HG03139 (cell line): ENCODE data around the gene PSMB2.
A peak's percentile ranks its signal among the peaks of the same experiment; 100 is the strongest.

ENCODE experiments used
- ATAC-seq: cut with Tn5 transposase; IDR thresholded peaks from one replicate; pipeline ENCODE4 v1.9.1; 2021; ENCODE audit not compliant: unreplicated experiment

PSMB2 gene

GRCh38 chr1:35558374-35559316, 82.7 kb downstream of the PSMB2 start:
- ATAC-seq, result no peak

- ATAC-seq, result peak; percentile 82
Measured at GRCh38 chr1:35557611-35558373, 83.5 kb downstream of the PSMB2 start, which contains the start of gene NCDN. NCDN (plus strand) TSS chr1:35557799; CDS start chr1:35558191, 392 bp downstream.

- peak; percentile 61 for ATAC-seq
Measured at GRCh38 chr1:35557118-35557610, 84.2 kb downstream of the PSMB2 start, which contains the start of gene KIAA0319L. KIAA0319L (minus strand) TSS chr1:35557403; CDS start chr1:35554491, 2,912 bp downstream.

GRCh38 chr1:35556484-35557117, 84.7 kb downstream of the PSMB2 start:
- ATAC-seq, result no peak

- ATAC-seq, result no peak
Measured at GRCh38 chr1:35555601-35556477, 85.5 kb downstream of the PSMB2 start.

DNA sequence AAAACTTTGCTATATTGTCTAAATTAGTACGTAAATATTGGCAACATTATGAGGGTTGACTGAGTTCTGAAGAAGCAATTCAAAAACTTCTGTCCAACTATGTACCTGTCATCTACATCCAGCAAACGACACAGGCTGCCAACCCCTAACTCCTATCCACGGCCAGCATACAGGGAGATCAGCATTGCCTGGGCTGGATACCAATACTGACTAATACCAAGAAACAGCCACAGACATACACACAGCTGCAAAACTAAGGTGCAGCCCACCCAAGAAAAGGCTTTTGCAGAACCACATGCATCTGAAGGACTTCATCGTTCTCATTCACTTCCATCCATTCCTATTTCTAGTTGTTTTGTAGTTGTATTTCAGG, 86.1 kb downstream of the PSMB2 start:
- ATAC-seq, result no peak

DNA sequence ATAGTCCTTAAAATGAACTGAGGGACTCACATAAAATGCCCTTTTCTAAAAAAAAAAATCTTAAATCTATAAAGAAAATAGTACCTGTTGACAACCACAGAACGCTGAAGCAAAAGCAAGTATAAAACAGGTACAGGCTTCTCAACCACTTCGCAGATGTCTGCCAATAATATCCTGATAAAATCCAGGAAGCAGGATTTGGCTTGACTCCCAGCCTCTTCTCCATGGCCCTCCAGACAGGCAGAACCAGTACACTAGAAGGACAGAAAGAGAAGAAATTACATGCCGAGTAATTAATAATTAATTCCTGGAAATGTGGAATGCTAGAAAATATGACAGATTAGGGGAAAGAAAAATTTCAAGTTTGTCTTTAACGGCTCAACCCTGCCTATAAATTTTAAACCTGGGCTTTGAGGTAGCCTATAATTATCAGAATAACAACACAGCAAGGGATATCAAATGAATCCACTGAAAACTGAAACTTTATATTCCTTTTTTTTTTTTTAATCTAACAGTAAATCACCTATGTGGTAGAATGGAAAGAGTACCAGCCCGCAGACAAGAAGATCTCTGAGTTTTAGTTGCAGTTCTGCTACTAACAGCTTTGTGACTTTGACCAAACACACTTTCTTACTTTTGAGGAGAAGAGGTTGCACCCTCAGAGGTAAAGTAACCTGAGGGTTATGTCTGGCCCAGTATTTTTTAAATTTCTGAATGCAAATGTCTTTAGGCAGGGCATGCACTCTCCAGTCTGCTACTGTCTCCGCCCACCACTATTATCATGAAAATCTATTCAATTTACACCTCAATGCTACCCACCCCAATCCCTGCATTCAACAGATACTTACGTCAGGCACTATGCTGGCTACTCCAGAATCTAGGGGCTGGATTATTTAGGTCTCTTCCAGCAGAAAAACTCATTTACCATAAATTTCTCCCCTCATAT, 86.8 kb downstream of the PSMB2 start:
- ATAC-seq, result no peak

DNA sequence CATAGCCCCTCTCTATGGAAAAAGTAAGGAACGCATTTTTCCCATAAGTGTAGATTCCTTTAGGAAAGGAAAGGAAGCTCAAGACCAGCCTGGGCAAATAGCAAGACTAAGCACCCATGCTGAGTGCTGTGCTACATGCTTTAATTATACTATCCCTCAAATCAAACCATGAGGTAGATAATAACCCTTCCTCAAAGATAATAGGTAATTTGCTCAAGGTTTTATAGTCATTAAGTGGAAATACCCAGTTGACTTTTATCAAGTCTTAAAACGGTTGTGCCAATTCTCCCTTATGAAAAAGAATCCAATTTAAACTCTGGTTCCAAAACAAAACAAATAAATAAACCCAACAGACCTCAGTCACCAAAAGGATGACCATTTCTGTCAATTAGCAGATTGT, 87.5 kb downstream of the PSMB2 start:
- ATAC-seq, result no peak
